HCT116 (cell line): Measurements from ENCODE around the gene HPDL. TPM values are rescaled to one million over a fixed set of nuclear protein-coding genes. Genes with fewer than 3 reads are reported as not detected.

ENCODE experiments used
- ATAC-seq: fragments of 200-7000 bp; cut with Tn5 transposase; 2 replicates; pipeline ENCODE4 v1.9.1; 2020; ENCODE audit warnings: mild to moderate bottlenecking, moderate library complexity
- BruUV-seq: library from RNA; stranded (reverse); fragments of 400-500 nt; replicated peaks from 2 replicates; lab custom pipeline; 2021; lab: Mats Ljungman, UMichigan
- CTCF ChIA-PET: fragments of 300-600 bp; sonication (Branson Sonifier 250); formaldehyde crosslinking; loops from one replicate; lab custom pipeline; 2021; ENCODE audit warnings: antibody characterized with exemption; lab: Charles Lee
- POLR2A ChIA-PET: fragments of 300-600, 350-600 bp; sonication (Branson Sonifier 250); formaldehyde crosslinking; loops from one replicate; lab custom pipeline; 2021; ENCODE audit warnings: antibody characterized with exemption; lab: Charles Lee
- RAD21 ChIA-PET, 2 experiments: fragments of 300-600 bp; sonication (Branson Sonifier 250); formaldehyde crosslinking; loops; one replicate each; lab custom pipeline; 2023; ENCODE audit warnings: low total read pairs in 2 of 2; ENCODE audit not compliant: uncharacterized antibody in 2 of 2, unreplicated experiment in 2 of 2, low non-redundant PET in 1 of 2; lab: Charles Lee
- DNase-seq: peaks from one replicate; pipeline ENCODE4 v3.0.0-alpha.2; 2010; ENCODE audit warnings: low read depth, low spot score
- H2AFZ ChIP-seq: fragments of 200-600 bp; shearing (Covaris generic), sonication (generic); 2 replicates; pipeline ENCODE4 v1.6.1; 2017; ENCODE audit warnings: low read depth, mixed run types, mixed read lengths, antibody characterized with exemption, low read length; ENCODE audit not compliant: poor library complexity, severe bottlenecking
- H3K27ac ChIP-seq: 2 replicates; pipeline ENCODE4 v1.5.1; 2012; ENCODE audit warnings: low read depth, low read length
- H3K27me3 ChIP-seq: fragments of 200-600 bp; sonication (generic); 2 replicates; pipeline ENCODE4 v1.6.1; 2016; ENCODE audit warnings: mixed run types, low read length, mixed read lengths; ENCODE audit not compliant: insufficient read depth
- H3K36me3 ChIP-seq, 2 experiments: fragments of 200-500 bp in 1 of 2; fragments of 200-600 bp in 1 of 2; sonication (Bioruptor generic) in 1 of 2; sonication (generic) in 1 of 2; 2 replicates each; pipeline versions ENCODE4 v1.5.1 to v1.6.1; 2014 to 2016; ENCODE audit warnings: low read length in 2 of 2, inconsistent platforms in 1 of 2, mixed read lengths in 1 of 2, mixed run types in 1 of 2; ENCODE audit not compliant: insufficient read depth in 2 of 2, control insufficient read depth in 1 of 2
- H3K4me1 ChIP-seq, 2 experiments: fragments of 200-600 bp in 1 of 2; sonication (generic) in 1 of 2; 2 replicates each; pipeline versions ENCODE4 v1.5.1 to v1.6.1; 2012 to 2017; ENCODE audit warnings: low read length in 2 of 2, inconsistent platforms in 1 of 2, mild to moderate bottlenecking in 1 of 2, mixed read lengths in 1 of 2, mixed run types in 1 of 2, moderate library complexity in 1 of 2; ENCODE audit not compliant: insufficient read depth in 2 of 2, control insufficient read depth in 1 of 2
- H3K4me2 ChIP-seq: fragments of 200-600 bp; sonication (generic); 2 replicates; pipeline ENCODE4 v1.6.1; 2017; ENCODE audit warnings: mixed run types, low read length, mixed read lengths
- H3K4me3 ChIP-seq, 2 experiments: fragments of 200-600 bp in 1 of 2; sonication (generic) in 1 of 2; replicated peaks in 1 of 2; 2 replicates each; pipeline ENCODE4 v1.5.1; 2011 to 2016; ENCODE audit warnings: low read length in 2 of 2, control low read depth in 1 of 2, low read depth in 1 of 2, mild to moderate bottlenecking in 1 of 2, mixed read lengths in 1 of 2, mixed run types in 1 of 2
- H3K79me2 ChIP-seq: fragments of 200-600 bp; sonication (generic); 2 replicates; pipeline ENCODE4 v1.6.1; 2017; ENCODE audit warnings: mild to moderate bottlenecking, mixed run types, low read length, moderate library complexity, mixed read lengths; ENCODE audit not compliant: insufficient read depth
- H3K9ac ChIP-seq: fragments of 200-600 bp; sonication (generic); 2 replicates; pipeline ENCODE4 v1.6.1; 2016; ENCODE audit warnings: low read length, mixed read lengths
- H3K9me2 ChIP-seq: fragments of 200-600 bp; sonication (generic), shearing (Covaris generic); 2 replicates; pipeline ENCODE4 v1.6.1; 2017; ENCODE audit warnings: mixed run types, mild to moderate bottlenecking, moderate library complexity; ENCODE audit not compliant: insufficient read depth
- H3K9me3 ChIP-seq, 2 experiments: fragments of 200-500 bp in 1 of 2; fragments of 200-600 bp in 1 of 2; sonication (Bioruptor generic) in 1 of 2; sonication (generic) in 1 of 2; 2 replicates each; pipeline ENCODE4 v1.6.1; 2014 to 2017; ENCODE audit warnings: low read length in 2 of 2, mixed read lengths in 2 of 2, inconsistent platforms in 1 of 2, low read depth in 1 of 2, mild to moderate bottlenecking in 1 of 2, mixed run types in 1 of 2, moderate library complexity in 1 of 2; ENCODE audit not compliant: control insufficient read depth in 1 of 2, insufficient read depth in 1 of 2
- H4K20me1 ChIP-seq: fragments of 200-600 bp; sonication (generic), shearing (Covaris generic); 2 replicates; pipeline ENCODE4 v1.6.1; 2017; ENCODE audit warnings: mixed run types, mild to moderate bottlenecking, moderate library complexity; ENCODE audit not compliant: insufficient read depth
- ATF3 ChIP-seq: IDR thresholded peaks from 2 replicates; pipeline ENCODE4 v1.6.1; 2012
- CEBPB ChIP-seq: IDR thresholded peaks from 2 replicates; pipeline ENCODE4 v1.6.1; 2012; ENCODE audit warnings: low read depth
- JUND ChIP-seq: IDR thresholded peaks from 2 replicates; pipeline ENCODE4 v1.6.1; 2012
- MAX ChIP-seq: IDR thresholded peaks from 2 replicates; pipeline ENCODE4 v1.6.1; 2012
- POLR2AphosphoS5 ChIP-seq: IDR thresholded peaks from 2 replicates; pipeline ENCODE4 v1.6.1; 2011; ENCODE audit warnings: mild to moderate bottlenecking, low read depth, low read length, moderate library complexity
- SP1 ChIP-seq: IDR thresholded peaks from 2 replicates; pipeline ENCODE4 v1.6.1; 2012; ENCODE audit warnings: low read depth
- TCF7L2 ChIP-seq: IDR thresholded peaks from 2 replicates; pipeline ENCODE4 v1.7.0; 2011; ENCODE audit warnings: borderline replicate concordance, inconsistent platforms; ENCODE audit not compliant: insufficient read depth, insufficient read length; ENCODE audit errors: extremely low read depth
- YY1 ChIP-seq: IDR thresholded peaks from 2 replicates; pipeline ENCODE4 v1.6.1; 2011; ENCODE audit warnings: low read length, low read depth, moderate library complexity, mild to moderate bottlenecking; ENCODE audit not compliant: insufficient replicate concordance; ENCODE audit errors: extremely low read depth
- intact Hi-C: fragments of 100-400 bp; cut with micrococcal nuclease; formaldehyde crosslinking; loops from 2 replicates; pipeline ENCODE4 v1.10.0; 2022
- total RNA-seq: library from RNA; stranded (reverse); gene quantifications from one replicate; pipeline ENCODE4 v1.2.1, GENCODE V29; 2021; ENCODE audit not compliant: unreplicated experiment

The HPDL gene
- total RNA-seq, 1 experiment from 2014 or later, result not detected

- H3K79me2 ChIP-seq, result peaks cover under 1% of the 10 kb centered on the region; the same call in 1 of the 2 replicates
- H3K4me1 ChIP-seq, result peaks cover 16 to 34% of the 10 kb centered on the region in 2 experiments
- RAD21 ChIA-PET, result no interaction called here
- no peaks in the 10 kb centered on the region for H3K27me3 ChIP-seq
- DNase-seq (no peak), ATAC-seq (no peak)
- POLR2A ChIA-PET, result interaction anchor here (1.0 to 2.1 kb wide), 3 partner anchors 8 to 529 kb away, joined by 4 to 9 read pairs (median 7); partner anchors contain the start of genes MUTYH and TOE1
- peak overlapping the region; percentile 26; the same call in 1 of the 2 replicates for H3K27ac ChIP-seq
- BruUV-seq, result no TSS peak
- TF ChIP-seq POLR2AphosphoS5 (no peak), MAX (no peak), ATF3 (no peak)
- peak overlapping the region; percentile 62 for H3K4me2 ChIP-seq
- H3K9me2 ChIP-seq, result no peaks in the 10 kb centered on the region
- H2AFZ ChIP-seq, result no peak overlapping the region
- H3K36me3 ChIP-seq, result peaks cover 2 to 14% of the 10 kb centered on the region in 2 experiments; a peak in 2 of 4 replicates
- H3K4me3 ChIP-seq, result no peak overlapping the region
- intact Hi-C loops, result no loop called here
- CTCF ChIA-PET, result interaction anchor here (1.0 to 2.3 kb wide), 2 partner anchors 11 to 144 kb away, joined by 4 to 6 read pairs; no protein-coding TSS in a partner anchor
- H3K9ac ChIP-seq, result no peak overlapping the region
- H3K9me3 ChIP-seq, result no peaks in the 10 kb centered on the region
- no peaks in the 10 kb centered on the region for H4K20me1 ChIP-seq
Observed at GRCh38 chr1:45348609-45348965, 21.9 kb downstream of the HPDL start.

GRCh38 chr1:45348966-45349677, 22.4 kb downstream of the HPDL start:
- no peaks in the 10 kb centered on the region; the same call in 1 of the 2 replicates for H3K79me2 ChIP-seq
- intact Hi-C loops, result no loop called here
- CTCF ChIA-PET, result interaction anchor here (2.3 kb wide), 1 partner anchor 144 kb away, joined by 6 read pairs; no protein-coding TSS in a partner anchor

More at GRCh38 chr1:45348966-45349677, 22.4 kb downstream of the HPDL start:
- Histone ChIP-seq H3K9ac (peak overlapping the region; percentile 15; the same call in 1 of the 2 replicates), H3K9me3 (no peaks in the 10 kb centered on the region), H3K27me3 (no peaks in the 10 kb centered on the region), H3K27ac (no peak overlapping the region), H3K4me3 (no peak overlapping the region), H4K20me1 (no peaks in the 10 kb centered on the region), H3K4me1 (peaks cover 16 to 34% of the 10 kb centered on the region in 2 experiments), H3K36me3 (peaks cover 0 to 10% of the 10 kb centered on the region in 2 experiments; a peak in 1 of 4 replicates), H3K9me2 (no peaks in the 10 kb centered on the region), H3K4me2 (peak overlapping the region; percentile 25), H2AFZ (no peak overlapping the region)
- TF ChIP-seq TCF7L2 (no peak), YY1 (no peak), CEBPB (no peak), SP1 (no peak), JUND (no peak)
- ChIA-PET RAD21 (no interaction called here), POLR2A (interaction anchor here (1.0 to 2.1 kb wide), 4 partner anchors 8 to 530 kb away, joined by 4 to 12 read pairs (median 8); partner anchors contain the start of genes MUTYH and TOE1)
- no TSS peak for BruUV-seq
- no peak for DNase-seq
- 0 out of 2 replicates have a peak, but pooled peaks have one; percentile 5 for ATAC-seq
